ENCODE results near the gene IKZF1.

DNA sequence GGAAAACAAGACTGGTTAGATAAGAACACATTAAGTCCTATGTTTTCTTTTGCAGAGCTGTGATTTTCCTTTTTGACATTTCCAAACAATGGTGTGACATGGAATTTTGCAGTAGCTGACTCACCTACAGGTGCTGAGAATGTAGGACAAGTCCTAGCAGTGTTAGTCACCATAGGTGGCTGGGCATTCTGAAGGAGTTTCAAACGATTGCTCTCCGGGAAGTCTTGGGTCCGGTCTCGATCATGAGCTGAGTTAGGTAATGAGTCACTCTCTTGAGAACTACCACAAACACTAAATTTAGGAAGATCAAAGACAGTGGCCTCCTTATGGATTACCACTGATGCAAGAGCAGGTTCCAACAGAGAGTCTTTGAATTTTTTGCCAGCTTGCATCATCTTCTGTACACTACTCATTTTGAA lies 142.0 kb downstream of the IKZF1 start:
- TF ChIP-seq RARB (CRISPR knock-in tag; IDR thresholded peaks at IDR 0.05): no peak
- TF ChIP-seq HDAC2 (IDR thresholded peaks at IDR 0.05): no peak
- peak in 1 of 2 experiments; percentile 29; a peak in 2 of 5 replicates for TF ChIP-seq EP300 (IDR thresholded peaks at IDR 0.05)
- TF ChIP-seq, protein P1, sequence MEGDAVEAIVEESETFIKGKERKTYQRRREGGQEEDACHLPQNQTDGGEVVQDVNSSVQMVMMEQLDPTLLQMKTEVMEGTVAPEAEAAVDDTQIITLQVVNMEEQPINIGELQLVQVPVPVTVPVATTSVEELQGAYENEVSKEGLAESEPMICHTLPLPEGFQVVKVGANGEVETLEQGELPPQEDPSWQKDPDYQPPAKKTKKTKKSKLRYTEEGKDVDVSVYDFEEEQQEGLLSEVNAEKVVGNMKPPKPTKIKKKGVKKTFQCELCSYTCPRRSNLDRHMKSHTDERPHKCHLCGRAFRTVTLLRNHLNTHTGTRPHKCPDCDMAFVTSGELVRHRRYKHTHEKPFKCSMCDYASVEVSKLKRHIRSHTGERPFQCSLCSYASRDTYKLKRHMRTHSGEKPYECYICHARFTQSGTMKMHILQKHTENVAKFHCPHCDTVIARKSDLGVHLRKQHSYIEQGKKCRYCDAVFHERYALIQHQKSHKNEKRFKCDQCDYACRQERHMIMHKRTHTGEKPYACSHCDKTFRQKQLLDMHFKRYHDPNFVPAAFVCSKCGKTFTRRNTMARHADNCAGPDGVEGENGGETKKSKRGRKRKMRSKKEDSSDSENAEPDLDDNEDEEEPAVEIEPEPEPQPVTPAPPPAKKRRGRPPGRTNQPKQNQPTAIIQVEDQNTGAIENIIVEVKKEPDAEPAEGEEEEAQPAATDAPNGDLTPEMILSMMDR (IDR thresholded peaks at IDR 0.05): no peak
- TF ChIP-seq POLR2A (IDR thresholded peaks at IDR 0.05; ENCODE audit: low read length): no peak
- TF ChIP-seq, protein P2, sequence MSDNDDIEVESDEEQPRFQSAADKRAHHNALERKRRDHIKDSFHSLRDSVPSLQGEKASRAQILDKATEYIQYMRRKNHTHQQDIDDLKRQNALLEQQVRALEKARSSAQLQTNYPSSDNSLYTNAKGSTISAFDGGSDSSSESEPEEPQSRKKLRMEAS (IDR thresholded peaks at IDR 0.05): no peak
- TF ChIP-seq REST (IDR thresholded peaks at IDR 0.05): no peak
- TF ChIP-seq ZNF302 (CRISPR knock-in tag; IDR thresholded peaks at IDR 0.05): no peak
- TF ChIP-seq BCL3 (IDR thresholded peaks at IDR 0.05): no peak
- no peak for TF ChIP-seq CHD4 (IDR thresholded peaks at IDR 0.05; ENCODE audit: borderline replicate concordance)
- no peak for TF ChIP-seq RFX5 (IDR thresholded peaks at IDR 0.05)
- no peak for TF ChIP-seq FOSB (CRISPR knock-in tag; IDR thresholded peaks at IDR 0.05)
- TF ChIP-seq TP53 (CRISPR knock-in tag; IDR thresholded peaks at IDR 0.05): no peak
- TF ChIP-seq ZSCAN20 (CRISPR knock-in tag; IDR thresholded peaks at IDR 0.05): no peak
